Activated T-cell treated with anti-CD3 and anti-CD28 coated beads, Interleukin-2, amount 50 U/mL, for 4 hours (primary cell): ENCODE results near the gene TRIP13. TPM values are rescaled to one million over a fixed set of nuclear protein-coding genes. Genes with fewer than 3 reads are reported as not detected.
"Not testable (repeated sequence)": the region's sequence is repeated elsewhere in the genome, so short reads cannot be mapped to it uniquely, and the experiment has no call there.

Experiments
- ATAC-seq, 2 donors: fragments of 200-7000 bp; cut with Tn5 transposase; one replicate each; pipeline ENCODE4 v1.10.0; 2021
- DNase-seq: peaks from one replicate; pipeline ENCODE4 v3.0.0-alpha.2; 2020
- H3K27me3 Mint-ChIP-seq: one replicate; pipeline ENCODE4 v1.8.0; 2021; ENCODE audit warnings: low read depth, mixed read lengths
- H3K36me3 Mint-ChIP-seq: one replicate; pipeline ENCODE4 v1.8.0; 2022; ENCODE audit warnings: mixed read lengths; ENCODE audit not compliant: insufficient read depth
- H3K4me1 Mint-ChIP-seq: one replicate; pipeline ENCODE4 v1.8.0; 2021; ENCODE audit warnings: low read depth, mixed read lengths
- H3K4me3 Mint-ChIP-seq: one replicate; pipeline ENCODE4 v1.8.0; 2021; ENCODE audit warnings: mild to moderate bottlenecking, moderate library complexity, mixed read lengths
- H3K9me3 Mint-ChIP-seq: one replicate; pipeline ENCODE4 v1.8.0; 2021; ENCODE audit warnings: mixed read lengths
- total RNA-seq, 3 donors: library from RNA; stranded (reverse); gene quantifications; one replicate each; pipeline ENCODE4 v1.2.1, GENCODE V29; 2021

The TRIP13 gene, protein sequence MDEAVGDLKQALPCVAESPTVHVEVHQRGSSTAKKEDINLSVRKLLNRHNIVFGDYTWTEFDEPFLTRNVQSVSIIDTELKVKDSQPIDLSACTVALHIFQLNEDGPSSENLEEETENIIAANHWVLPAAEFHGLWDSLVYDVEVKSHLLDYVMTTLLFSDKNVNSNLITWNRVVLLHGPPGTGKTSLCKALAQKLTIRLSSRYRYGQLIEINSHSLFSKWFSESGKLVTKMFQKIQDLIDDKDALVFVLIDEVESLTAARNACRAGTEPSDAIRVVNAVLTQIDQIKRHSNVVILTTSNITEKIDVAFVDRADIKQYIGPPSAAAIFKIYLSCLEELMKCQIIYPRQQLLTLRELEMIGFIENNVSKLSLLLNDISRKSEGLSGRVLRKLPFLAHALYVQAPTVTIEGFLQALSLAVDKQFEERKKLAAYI
- total RNA-seq: 10 to 100 TPM; 11.2 to 21.5 (median 18.5) TPM

DNA sequence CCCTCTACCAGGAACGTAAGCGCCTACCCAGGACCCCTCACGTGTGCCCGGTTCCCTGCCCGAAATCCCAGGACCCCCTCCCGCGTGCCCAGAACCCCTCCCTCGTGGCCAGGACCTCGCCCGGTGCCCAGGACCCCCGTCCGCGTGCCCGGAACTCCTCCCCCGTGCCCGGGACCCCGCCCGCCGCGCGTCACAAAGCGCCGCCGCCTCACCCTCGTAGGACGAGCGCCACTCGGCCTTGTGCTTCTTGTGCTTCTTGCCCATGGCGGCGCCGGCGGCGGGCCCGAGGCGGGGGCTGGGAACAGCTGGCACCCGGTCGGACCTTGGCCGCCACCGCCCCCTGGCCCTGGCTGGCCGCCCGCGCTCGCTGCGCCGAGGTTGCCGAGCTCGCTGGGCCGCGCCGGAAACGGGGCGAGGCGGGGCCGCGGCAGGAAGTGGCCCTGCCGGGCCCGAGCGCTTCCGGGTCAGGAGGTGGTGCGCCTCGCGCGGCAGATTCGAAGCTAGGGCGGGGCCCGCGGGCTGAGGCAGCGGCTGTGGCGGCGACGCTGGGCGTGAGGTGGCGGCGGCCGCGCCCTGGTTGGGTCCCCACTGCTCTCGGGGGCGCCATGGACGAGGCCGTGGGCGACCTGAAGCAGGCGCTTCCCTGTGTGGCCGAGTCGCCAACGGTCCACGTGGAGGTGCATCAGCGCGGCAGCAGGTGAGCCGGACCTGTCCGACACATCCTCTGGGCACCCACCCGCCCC lies at the start of gene TRIP13, which contains the start of gene BRD9:
TRIP13 (plus strand) TSS at position 491 of the 743 bp plus-strand sequence; CDS start at position 606, 115 bp downstream.
BRD9 (minus strand) TSS at position 408 of the 743 bp plus-strand sequence; CDS start at position 264, 144 bp downstream.
- Mint-ChIP-seq H3K4me3 (peak within 1 kb of the TSS; percentile 89), H3K36me3 (peaks cover 20% of the 10 kb centered on the region), H3K27me3 (no peaks in the 10 kb centered on the region), H3K4me1 (peaks cover 22% of the 10 kb centered on the region), H3K9me3 (no peaks in the 10 kb centered on the region)
- DNase-seq (peak; percentile 74), ATAC-seq (peak; percentile 97)

DNA sequence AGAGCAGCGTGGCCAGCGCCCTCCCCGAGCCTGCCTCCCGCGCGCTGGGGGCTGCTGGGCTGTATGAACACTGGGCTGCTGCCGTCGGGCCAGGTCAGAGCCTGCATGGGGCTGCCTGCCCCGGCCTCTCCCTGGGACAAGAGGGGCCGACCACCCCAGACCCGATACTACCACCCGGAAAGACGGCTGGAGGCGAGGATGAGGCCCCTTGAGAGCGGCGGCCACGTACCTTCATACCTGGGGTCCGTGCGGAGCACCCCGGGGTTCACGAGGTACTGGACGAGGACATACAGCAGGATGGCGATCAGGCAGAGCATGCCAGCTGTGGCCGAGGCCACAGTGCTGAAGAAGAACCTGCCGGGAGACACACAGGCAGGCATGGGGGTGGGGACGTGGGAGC lies 49.3 kb upstream of the TRIP13 start:
- ATAC-seq, H3K4me1 Mint-ChIP-seq: not testable (repeated sequence)
- peak; percentile 4 for DNase-seq

DNA sequence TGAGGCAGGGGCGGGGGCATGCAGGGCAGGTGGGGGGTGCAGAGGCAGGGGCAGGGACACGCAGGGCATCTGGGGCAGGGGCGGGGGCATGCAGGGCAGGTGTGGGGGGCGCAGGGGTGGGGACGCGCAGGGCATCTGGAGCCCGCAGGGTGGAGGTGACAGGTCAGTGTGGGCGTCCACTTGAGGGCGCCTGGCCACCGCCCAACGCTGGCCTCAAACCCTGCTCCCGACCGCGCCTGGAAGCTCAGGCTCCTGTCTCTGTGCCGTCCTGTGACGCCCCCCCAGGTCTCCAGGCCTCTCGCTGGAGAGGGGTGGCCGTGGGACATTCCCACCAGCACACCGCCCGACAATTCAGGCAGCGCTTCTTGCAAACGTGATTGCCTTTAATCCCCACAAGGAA lies 48.8 kb upstream of the TRIP13 start:
- peak; percentile 1 for DNase-seq
- H3K27me3 Mint-ChIP-seq, H3K4me1 Mint-ChIP-seq, H3K4me3 Mint-ChIP-seq, ATAC-seq, H3K36me3 Mint-ChIP-seq, H3K9me3 Mint-ChIP-seq: not testable (repeated sequence)

More for the DNA sequence above, 49.3 kb upstream of the TRIP13 start:
- H3K27me3 Mint-ChIP-seq, H3K36me3 Mint-ChIP-seq, H3K9me3 Mint-ChIP-seq, H3K4me3 Mint-ChIP-seq: not testable (repeated sequence)

DNA sequence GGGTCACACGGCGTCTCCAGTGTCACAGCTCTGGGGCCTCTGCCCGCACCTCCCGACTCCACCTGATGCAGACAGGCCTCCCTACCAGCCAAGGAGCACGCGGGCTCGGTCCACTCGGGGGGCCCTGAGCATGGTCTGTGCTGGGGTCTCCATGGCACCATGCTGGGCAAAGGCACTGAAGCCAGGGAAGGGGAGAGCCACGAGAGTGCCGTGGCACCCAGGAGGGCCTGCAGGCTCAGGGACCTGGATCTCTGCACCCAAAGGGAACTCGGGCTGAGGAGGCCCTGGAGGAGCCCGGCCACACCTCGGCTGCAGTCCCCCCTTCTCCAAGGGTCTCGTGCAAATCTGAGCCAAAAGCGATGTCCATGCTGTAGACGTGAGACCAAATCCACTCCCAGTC lies 48.3 kb upstream of the TRIP13 start:
- H3K36me3 Mint-ChIP-seq, H3K4me3 Mint-ChIP-seq, H3K27me3 Mint-ChIP-seq, ATAC-seq, H3K4me1 Mint-ChIP-seq, DNase-seq, H3K9me3 Mint-ChIP-seq: not testable (repeated sequence)

DNA sequence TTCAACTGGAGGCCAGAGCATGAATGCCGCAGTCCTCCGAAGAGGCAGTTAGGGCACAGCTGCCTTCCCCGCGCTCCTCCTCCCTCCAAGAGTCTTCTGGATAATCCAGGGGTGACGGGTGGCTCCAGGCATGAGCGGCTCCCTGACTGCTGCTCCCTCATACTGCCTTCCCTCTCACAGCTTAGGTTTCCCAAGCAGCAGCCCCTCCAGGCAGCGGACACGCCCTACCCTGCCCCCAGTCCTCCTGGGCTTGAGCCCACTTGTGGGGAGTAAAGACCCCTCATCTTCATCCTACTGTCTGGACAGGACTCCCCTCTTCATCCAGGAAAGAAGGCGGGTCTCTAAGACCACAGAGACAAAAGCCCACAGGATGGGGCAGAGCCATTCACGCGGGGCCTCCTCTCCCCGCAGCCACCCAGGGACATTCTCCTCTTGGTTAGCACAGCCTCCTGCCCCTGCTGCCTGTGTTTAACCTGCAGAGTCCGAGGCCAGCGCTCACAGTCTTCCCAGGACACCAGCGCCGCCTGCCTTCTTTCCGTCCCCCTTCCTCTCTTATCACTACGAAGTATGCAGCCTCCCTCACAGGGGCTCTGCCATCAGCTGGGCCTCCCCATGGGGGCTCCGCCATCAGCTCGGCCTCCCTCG lies 47.5 kb upstream of the TRIP13 start:
- not testable (repeated sequence) for ATAC-seq, H3K4me1 Mint-ChIP-seq

DNA sequence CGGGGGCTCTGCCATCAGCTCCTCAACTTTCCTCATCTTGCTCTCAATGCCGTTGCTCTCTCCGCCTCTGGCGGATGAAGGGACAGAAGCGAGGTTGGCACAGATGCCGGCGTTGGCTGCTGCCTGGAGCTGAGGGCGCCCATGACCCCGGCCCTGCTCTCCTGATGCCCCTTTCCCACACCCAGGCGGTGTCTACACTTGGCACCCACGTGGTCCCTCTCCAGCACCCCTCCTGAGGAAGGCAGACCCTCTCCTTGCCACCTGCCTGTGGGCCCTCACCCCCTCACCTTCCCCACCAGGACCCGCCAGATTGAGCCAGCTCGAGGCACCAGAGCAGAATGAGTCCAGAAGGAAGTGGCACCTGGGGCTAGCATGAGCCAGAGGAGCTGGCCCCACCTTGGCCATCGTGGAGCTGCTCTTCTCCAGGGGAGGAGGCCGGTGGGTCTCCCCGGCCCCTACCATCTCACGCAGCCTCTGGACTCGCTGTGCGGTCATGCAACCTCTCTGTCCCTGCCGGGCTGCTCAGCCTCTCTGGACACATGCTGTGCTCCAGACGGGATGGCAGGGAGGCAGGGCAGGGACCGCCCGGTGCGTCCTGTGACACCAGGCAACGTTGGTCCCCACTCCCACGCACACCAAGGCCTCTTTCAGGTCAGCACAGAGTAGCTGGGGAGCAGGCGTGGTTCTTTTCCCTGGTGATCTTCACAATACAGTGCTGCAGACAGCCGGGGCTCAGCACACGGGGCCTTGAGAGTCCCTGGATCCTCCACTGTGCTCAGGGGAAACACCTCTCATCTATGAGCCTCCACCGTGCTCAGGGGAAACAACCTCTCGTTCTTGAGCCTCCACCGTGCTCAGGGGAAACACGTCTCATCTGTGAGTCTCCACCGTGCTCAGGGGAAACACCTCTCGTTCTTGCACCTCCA lies 46.7 kb upstream of the TRIP13 start:
- H3K4me3 Mint-ChIP-seq, DNase-seq, H3K27me3 Mint-ChIP-seq, H3K9me3 Mint-ChIP-seq, H3K36me3 Mint-ChIP-seq, H3K4me1 Mint-ChIP-seq: not testable (repeated sequence)
- ATAC-seq: peak in 1 of 2 donors; percentile 15

More for the DNA sequence above, 47.5 kb upstream of the TRIP13 start:
- not testable (repeated sequence) for H3K4me3 Mint-ChIP-seq, DNase-seq, H3K9me3 Mint-ChIP-seq, H3K27me3 Mint-ChIP-seq, H3K36me3 Mint-ChIP-seq

DNA sequence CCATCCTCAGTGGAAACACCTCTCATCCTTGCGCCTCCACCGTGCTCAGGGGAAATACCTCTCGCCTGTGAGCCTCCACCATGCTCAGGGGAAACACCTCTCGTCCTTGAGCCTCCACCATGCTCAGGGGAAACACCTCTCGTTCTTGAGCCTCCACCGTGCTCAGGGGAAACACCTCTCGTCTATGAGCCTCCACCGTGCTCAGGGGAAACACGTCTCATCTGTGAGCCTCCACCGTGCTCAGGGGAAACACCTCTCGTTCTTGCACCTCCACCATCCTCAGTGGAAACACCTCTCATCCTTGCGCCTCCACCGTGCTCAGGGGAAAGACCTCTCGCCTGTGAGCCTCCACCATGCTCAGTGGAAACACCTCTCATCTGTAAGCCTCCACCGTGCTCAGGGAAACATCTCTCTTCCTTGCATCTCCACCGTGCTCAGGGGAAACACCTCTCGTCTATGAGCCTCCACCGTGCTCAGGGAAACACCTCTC lies 46.0 kb upstream of the TRIP13 start:
- not testable (repeated sequence) for H3K4me3 Mint-ChIP-seq, H3K9me3 Mint-ChIP-seq, H3K27me3 Mint-ChIP-seq, H3K36me3 Mint-ChIP-seq, H3K4me1 Mint-ChIP-seq, DNase-seq
- peak in 1 of 2 donors; percentile 60 for ATAC-seq

DNA sequence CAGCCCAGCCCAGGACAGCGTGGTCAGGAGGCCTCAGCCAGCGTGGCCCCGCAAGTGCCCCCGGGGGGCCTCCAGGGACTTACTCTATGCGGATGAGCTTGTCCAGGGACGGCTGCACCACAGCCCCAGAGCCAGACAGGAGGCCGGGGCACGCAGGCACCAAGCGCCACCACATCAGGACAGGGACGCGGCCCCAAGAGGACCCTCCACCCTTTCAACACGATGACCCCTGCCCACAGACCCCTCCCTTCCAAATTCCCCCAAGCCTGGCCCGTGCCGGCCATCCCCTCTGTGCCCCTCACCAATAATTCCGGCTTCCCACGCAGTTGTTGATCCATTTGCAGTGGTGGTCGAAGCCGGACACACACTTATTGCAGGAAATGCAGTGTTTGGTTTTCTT lies 45.5 kb upstream of the TRIP13 start:
- not testable (repeated sequence) for H3K27me3 Mint-ChIP-seq, H3K9me3 Mint-ChIP-seq, DNase-seq, H3K4me3 Mint-ChIP-seq, ATAC-seq, H3K4me1 Mint-ChIP-seq, H3K36me3 Mint-ChIP-seq

DNA sequence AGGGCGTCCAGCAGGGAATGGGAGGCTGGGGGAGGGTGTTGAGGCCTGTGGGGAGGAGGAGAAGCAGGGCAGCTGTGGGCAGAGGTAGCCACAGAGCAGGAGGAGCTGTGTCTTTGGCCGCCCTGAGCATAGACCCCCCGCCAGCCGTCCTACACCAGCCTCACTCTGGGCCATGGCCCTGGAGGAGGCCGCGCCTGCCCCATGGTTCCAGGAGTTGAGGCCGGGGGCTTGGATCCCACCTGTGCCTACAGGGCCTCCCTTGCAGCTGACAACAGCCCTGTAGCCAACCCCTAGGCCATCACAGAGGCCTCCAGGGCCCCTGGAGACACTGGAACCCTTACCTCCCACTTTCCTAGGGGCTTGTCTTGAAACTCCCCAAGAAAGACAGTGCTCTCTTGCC lies 44.9 kb upstream of the TRIP13 start:
- not testable (repeated sequence) for H3K9me3 Mint-ChIP-seq, DNase-seq, H3K4me1 Mint-ChIP-seq, H3K4me3 Mint-ChIP-seq, H3K27me3 Mint-ChIP-seq, ATAC-seq, H3K36me3 Mint-ChIP-seq

DNA sequence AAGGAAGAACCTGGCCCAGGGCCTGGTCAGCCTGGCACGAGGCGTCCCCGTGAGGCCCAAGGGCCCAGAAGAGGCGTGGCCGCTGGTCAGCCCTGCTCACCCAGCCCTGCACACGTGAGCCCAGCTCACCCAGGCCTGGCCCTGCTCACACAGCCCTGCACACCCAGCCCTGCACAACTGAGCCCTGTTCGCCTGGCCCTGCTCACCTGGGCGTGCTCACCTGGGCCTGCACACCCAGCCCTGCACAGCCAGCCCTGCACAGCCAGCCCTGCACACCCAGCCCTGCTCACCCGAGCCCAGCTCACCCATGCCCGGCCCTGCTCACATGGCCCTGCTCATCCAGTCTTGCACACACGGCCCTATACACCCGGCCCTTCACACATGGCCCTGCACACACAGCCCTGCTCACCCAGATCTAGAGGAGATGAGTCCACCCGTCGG lies 44.0 kb upstream of the TRIP13 start:
- peaks cover 4% of the 10 kb centered on the region for H3K4me1 Mint-ChIP-seq

DNA sequence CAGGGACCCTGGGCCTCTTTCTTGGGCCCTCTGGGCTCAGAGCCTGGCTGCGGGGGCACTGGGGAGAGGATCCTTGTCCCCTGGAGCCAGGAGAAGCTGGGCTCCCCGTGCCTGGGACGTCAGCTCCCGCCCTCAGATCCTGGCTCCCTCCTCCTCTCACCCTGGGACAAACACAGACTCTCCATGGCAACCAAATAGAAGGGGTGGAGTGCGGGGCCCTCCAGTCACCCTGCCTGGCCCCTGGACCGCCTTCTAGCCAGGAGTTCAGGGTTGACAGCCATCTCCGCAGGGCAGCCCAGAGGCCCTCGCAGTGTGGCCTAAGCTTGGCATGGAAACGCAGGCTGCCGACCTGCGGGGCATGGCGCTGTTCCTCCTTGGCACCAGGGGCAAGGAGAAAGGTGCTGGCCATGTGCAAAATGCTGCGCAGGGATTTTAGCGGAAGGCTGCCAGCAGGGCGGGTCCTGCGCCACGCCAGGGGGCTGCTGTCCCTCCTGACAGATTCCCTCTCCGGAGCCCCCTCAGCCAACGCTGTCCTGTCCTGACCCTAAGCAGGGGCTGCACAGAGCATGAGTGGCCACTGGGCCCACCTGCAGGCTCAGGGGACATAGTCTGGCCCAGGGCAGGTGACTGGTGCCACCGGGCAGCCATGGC lies 42.9 kb upstream of the TRIP13 start:
- Mint-ChIP-seq H3K27me3 (peaks cover 7% of the 10 kb centered on the region), H3K4me1 (peaks cover 4% of the 10 kb centered on the region)
- no peak for ATAC-seq

More for the DNA sequence above, 44.0 kb upstream of the TRIP13 start:
- Mint-ChIP-seq H3K9me3 (no peaks in the 10 kb centered on the region), H3K27me3 (peaks cover 7% of the 10 kb centered on the region), H3K4me3 (no peak overlapping the region), H3K36me3 (no peaks in the 10 kb centered on the region)
- ATAC-seq (no peak), DNase-seq (no peak)

DNA sequence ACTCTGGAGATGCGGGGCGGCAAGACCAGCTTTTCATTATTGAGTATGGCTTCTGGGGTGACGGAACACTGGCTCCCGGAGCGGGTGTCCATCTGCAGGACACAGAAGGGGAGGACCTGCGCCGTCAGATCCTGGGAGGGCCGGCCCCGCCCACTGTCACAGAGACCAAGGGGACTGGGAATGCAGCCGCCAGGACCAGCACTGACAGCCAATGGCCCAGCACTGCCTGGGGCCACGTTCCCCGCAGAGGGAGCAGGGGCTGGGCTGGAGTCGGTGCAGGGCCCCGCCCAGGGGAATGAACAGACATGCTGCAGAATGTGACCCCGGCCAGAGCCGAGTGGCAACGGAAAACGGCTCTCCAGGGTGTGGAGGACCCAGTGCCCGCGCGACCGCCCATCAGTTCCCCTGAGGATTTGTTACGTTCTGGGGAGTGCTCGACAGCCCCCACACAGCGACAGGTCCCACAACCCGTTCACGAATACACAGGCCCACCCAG lies 42.1 kb upstream of the TRIP13 start, which contains the start of gene ZDHHC11:
ZDHHC11 (minus strand) TSS at position 476 of the 496 bp plus-strand sequence; CDS start at position 92, 384 bp downstream.
- DNase-seq (no peak), ATAC-seq (no peak)
- Mint-ChIP-seq H3K4me1 (peaks cover 4% of the 10 kb centered on the region), H3K36me3 (no peaks in the 10 kb centered on the region), H3K4me3 (no peak within 1 kb of the TSS), H3K9me3 (no peaks in the 10 kb centered on the region), H3K27me3 (peaks cover 7% of the 10 kb centered on the region)

More for the DNA sequence above, 42.9 kb upstream of the TRIP13 start:
- Mint-ChIP-seq H3K4me3 (no peak overlapping the region), H3K9me3 (no peaks in the 10 kb centered on the region), H3K36me3 (no peaks in the 10 kb centered on the region)
- DNase-seq: no peak

DNA sequence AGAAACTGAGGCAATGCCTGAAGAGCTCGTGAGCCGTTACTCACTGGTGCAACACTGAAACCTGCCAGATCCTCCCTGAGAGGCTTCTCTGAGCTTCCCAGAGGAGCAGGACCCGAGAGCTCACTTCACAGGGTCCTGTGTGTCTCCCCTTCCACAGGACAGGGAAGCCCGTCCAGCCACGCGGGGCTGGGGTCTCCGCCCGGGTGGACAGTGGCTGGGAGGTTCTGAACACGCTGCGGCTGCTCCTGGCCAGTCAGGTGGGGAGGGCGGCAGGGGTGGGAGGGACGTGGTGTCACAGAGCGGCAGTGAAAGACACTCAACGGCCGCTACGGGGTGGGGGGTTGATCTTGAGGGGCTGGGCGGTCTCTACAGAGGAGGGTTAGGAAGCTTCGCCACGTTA lies 41.6 kb upstream of the TRIP13 start:
- Mint-ChIP-seq H3K9me3 (no peaks in the 10 kb centered on the region), H3K36me3 (no peaks in the 10 kb centered on the region), H3K4me1 (peaks cover 4% of the 10 kb centered on the region), H3K27me3 (peaks cover 7% of the 10 kb centered on the region), H3K4me3 (no peak overlapping the region)
- no peak for DNase-seq
- no peak for ATAC-seq
